NCI-H510A (cell line): ENCODE results near the gene LENEP.

Experiments
- DNase-seq: peaks from one replicate; lab custom pipeline; 2025; lab: John Stamatoyannopoulos, UW

Gene LENEP

DNA sequence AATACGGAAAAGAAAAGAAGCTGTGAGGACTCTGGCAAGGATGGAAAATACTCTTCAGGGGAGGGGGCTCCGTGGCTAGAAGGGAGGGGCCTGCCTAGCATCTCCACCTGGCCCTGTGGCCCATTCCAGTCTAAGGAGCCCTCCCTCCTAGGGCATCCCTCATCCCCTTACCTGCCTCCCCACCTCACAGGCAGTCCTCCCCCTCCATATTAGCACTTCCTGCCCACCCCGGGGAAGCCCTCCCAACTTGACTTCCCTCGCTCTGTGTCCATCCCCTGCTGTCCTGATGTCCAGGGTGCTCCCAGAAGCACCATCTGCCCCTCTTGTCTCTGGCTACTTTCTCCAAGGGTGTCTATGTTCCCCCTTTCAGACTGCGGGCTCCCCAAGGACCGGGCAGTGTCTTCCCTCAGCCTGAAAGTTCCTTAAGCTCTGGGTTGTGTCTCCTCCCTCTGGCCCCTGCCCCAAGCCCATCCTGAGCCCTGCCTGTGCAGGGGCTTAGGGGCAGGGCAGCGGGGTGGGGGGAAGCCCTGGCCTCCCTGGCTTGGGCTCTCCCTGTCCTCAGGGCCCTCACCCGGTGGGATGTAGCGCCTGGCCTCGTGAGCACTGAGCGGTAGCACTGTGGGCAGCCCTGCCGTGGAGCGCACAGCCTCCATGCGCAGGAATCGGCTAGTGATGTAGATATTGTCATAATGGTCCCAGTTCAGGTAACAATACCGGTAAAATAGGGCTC lies 36.3 kb downstream of the LENEP start:
- DNase-seq, result no peak

GRCh38 chr1:155030243-155030795 lies 36.9 kb downstream of the LENEP start:
- DNase-seq, result no peak

DNA sequence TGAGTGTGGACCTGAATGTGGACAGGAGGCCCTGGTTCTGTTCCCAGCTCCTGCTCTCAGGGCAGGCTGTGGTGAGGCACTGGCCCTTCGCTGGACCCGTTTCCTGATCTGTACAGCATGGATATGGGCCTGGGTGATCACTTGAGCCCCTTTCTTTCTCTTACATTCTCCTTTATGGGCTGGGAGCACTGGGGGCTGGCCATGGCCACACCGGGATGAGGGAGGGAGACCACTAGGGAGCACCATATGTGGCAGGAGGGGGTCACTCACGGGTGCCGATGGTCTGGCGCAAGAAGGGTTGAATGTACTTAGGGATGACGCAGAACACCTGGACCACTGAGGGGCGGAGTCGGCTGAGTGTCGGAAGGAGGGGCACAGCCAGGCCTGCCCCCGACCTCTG lies 37.5 kb downstream of the LENEP start:
- no peak for DNase-seq

- DNase-seq, result no peak
These were observed 39.5 kb downstream of the LENEP start for GRCh38 chr1:155032886-155033285.

- no peak for DNase-seq
These were observed 40.1 kb downstream of the LENEP start, which contains the start of the genes DCST1 and DCST2 for GRCh38 chr1:155033524-155033923. Gene DCST1, plus strand, starts transcription at chr1:155033824. Its CDS starts 213 bp downstream, at chr1:155034037. Gene DCST2, minus strand, starts transcription at chr1:155033781. Its CDS starts 80 bp downstream, at chr1:155033701.

GRCh38 chr1:155034318-155035208 lies 41.2 kb downstream of the LENEP start:
- no peak for DNase-seq

DNA sequence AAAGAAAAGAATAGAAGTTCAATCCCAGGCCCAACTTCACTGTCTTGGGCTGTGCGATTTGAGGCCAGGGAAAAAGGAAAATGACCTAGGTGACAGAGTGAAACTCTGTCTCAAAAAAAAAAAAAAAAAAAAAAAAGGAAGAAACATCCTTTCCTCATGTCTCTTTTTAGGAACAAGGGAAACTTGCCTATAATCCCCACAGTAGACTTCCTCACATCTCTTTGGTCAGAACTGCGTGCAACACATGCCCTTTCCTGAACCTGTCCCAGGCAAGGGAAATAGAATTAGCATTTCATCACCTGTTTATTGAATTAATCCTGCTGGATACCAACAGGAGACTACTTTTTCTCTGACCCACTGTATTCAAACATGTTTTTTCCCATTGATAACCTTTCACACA lies 42.5 kb downstream of the LENEP start:
- no peak for DNase-seq

DNA sequence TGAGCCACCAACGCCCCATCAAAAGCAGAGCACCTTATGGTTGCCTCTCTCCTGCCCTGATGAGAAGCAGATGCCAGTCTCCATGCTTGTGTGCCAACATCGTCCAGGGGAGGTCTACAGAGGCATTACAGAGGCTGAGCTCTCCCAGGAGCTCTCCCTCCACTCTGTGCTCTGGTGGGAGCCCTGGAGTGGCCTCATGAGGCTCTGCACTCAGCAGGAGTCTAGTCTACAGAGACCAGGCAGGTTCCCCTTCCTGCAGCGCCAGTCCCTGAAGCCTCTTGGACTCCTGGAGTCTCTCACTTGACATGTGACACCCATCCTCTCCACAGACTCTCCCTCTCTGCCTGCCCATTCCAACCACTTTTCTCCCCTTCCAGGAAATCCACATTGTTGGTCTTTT lies 43.7 kb downstream of the LENEP start:
- no peak for DNase-seq

DNA sequence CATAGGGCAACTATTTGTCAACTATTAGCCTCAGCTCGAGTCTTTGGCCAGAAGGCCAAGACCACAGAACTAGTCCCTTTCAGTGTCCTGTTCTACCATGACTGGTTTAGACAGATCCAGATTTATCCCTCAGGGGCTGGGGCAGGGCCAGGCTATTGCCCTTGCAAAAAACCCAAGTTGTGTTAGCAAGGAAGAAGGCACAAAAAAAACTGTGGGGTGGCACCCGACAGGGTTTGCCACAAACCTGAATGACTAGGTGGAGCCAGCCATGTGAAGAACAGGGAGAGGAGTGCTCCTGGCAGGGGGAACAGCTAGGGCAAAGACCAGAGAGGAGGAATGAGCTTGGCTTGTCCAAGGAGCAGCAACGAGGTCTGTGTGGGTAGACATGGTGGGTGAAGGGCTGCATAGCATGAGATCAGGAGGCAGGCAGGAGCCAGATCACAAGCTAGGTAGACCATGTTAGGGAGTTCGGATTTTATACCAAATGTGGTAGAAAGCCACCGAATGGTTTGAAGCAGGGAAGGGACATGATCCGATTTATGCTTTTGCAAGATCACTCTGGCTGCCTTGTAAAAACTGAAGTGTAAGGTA lies 44.6 kb downstream of the LENEP start:
- no peak for DNase-seq

DNA sequence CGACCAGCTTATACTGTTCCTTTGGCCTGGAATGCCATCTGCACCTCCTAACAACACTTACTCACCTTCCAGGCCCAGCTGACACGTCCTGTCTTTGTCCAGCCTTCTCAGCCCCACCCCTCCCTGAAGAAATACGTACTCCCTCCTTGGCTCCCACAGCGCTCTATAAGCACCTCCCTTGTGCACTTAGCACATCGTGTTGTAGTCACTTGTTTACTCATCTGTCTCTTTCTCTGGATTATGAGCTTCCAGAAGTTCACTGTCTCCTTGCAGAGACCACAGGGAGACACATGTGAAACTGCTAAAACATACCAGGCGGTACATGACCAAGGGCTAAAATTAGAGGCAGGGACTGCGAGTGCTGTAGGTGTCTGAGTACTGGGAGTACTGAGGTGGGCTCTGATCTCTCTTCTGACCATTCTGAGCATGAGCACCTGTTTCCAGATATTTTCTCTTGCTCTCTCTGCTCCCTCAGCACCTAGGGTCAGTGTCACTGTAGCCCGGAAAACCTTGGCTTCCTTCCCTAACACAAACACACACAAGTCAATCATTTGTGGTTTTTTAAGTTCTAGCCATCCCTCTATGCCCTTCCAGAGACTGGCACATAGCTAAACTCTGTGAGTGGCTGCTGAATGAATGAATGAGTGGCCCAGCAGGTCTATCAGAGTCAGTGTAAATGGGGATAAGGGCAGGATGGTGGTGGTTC lies 45.4 kb downstream of the LENEP start:
- no peak for DNase-seq

GRCh38 chr1:155039308-155039669 lies 45.9 kb downstream of the LENEP start:
- no peak for DNase-seq

DNA sequence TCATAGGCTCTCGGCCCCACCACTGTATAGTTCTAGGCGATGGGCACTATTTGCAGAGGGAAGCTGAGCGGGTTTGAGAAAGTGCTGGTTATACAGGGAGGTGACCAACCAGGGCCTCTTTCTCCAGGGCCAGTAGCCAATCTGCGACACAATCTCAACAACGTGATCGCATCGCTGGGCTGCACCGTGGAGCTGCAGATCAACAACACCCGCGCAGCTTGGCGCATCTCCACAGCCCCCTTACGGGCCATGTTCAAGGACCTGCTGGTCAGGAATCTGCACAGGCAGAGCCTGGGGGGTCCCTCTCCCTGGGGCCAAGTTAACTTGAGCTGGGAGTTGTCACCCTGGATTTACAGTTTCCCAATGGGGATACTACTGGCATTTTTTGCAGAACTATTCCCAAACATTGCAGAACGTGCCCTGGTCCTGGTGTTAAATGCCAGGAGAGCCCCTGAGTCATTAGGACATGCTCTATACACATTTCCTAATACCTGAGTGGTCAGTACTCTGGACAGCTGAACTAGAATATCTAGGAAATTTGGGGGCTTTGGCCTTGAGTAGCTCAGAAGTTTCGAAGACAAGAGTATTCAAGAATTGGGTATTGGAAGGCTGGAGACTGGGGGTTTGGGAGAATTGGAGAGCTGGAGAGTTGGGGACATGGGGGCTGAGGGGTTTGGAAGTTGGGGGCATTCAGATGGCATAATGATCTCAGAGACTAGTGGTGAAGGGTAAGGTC lies 47.1 kb downstream of the LENEP start:
- no peak for DNase-seq

GRCh38 chr1:155042789-155043188 lies 49.4 kb downstream of the LENEP start:
- DNase-seq, result no peak

GRCh38 chr1:155043301-155043702 lies 49.9 kb downstream of the LENEP start:
- DNase-seq, result no peak

DNA sequence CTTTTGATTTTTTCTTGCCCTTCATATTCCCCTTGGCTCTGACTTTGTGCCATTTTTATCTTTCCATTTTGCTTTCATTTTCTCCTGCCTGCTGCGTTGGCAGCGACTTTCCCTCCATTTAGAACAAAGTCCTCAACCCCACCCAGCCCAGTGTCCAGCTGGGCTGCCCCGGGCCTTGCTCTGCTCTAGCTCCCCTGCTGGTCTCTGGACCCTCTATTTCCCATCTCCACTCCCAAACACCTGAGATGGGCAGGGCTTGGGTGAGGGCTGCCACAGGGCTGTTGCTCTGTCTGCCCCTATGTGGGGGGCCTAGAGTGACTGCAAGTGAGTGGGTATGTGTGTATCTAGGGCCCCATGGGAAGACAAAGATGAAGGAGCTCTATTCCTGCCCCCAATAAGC lies 50.4 kb downstream of the LENEP start:
- DNase-seq, result no peak
